ENCODE measurements around the gene FMNL2. TPM values are rescaled to one million over a fixed set of nuclear protein-coding genes. Genes with fewer than 3 reads are reported as not detected.

Gene FMNL2
- total RNA-seq, 1 donor from 2014 or later: 41.7 TPM

- H3K9me3 Mint-ChIP-seq (ENCODE audit: unreplicated experiment): no peaks in the 10 kb centered on the region
- H3K27ac Mint-ChIP-seq (ENCODE audit: unreplicated experiment): no peak overlapping the region
- H3K27me3 Mint-ChIP-seq (ENCODE audit: unreplicated experiment): no peaks in the 10 kb centered on the region
- no peak for DNase-seq (ENCODE audit: low spot score)
- no peak for TF ChIP-seq CTCF (IDR thresholded peaks at IDR 0.05; ENCODE audit: unreplicated experiment)
- H3K4me1 Mint-ChIP-seq (ENCODE audit: unreplicated experiment): no peaks in the 10 kb centered on the region
- H3K36me3 Mint-ChIP-seq (ENCODE audit: low read depth, unreplicated experiment): peaks cover 34% of the 10 kb centered on the region
- H3K4me3 Mint-ChIP-seq (ENCODE audit: unreplicated experiment): no peak overlapping the region
Observed at GRCh38 chr2:152657043-152657442, 322.1 kb downstream of the FMNL2 start.

GRCh38 chr2:152658221-152658620 lies 323.2 kb downstream of the FMNL2 start:
- H3K36me3 Mint-ChIP-seq (ENCODE audit: low read depth, unreplicated experiment): peaks cover 39% of the 10 kb centered on the region
- no peak overlapping the region for H3K4me3 Mint-ChIP-seq (ENCODE audit: unreplicated experiment)
- H3K27me3 Mint-ChIP-seq (ENCODE audit: unreplicated experiment): no peaks in the 10 kb centered on the region
- no peak overlapping the region for H3K27ac Mint-ChIP-seq (ENCODE audit: unreplicated experiment)
- no peaks in the 10 kb centered on the region for H3K9me3 Mint-ChIP-seq (ENCODE audit: unreplicated experiment)
- no peak for TF ChIP-seq CTCF (IDR thresholded peaks at IDR 0.05; ENCODE audit: unreplicated experiment)
- no peak for DNase-seq (ENCODE audit: low spot score)
- no peaks in the 10 kb centered on the region for H3K4me1 Mint-ChIP-seq (ENCODE audit: unreplicated experiment)

GRCh38 chr2:152661076-152661475 lies 326.1 kb downstream of the FMNL2 start:
- Mint-ChIP-seq H3K4me3 (ENCODE audit: unreplicated experiment) (no peak overlapping the region), H3K36me3 (ENCODE audit: low read depth, unreplicated experiment) (peaks cover 51% of the 10 kb centered on the region), H3K9me3 (ENCODE audit: unreplicated experiment) (no peaks in the 10 kb centered on the region), H3K27me3 (ENCODE audit: unreplicated experiment) (no peaks in the 10 kb centered on the region), H3K4me1 (ENCODE audit: unreplicated experiment) (no peaks in the 10 kb centered on the region), H3K27ac (ENCODE audit: unreplicated experiment) (no peak overlapping the region)
- no peak for DNase-seq (ENCODE audit: low spot score)
- TF ChIP-seq CTCF (IDR thresholded peaks at IDR 0.05; ENCODE audit: unreplicated experiment): no peak

- H3K4me3 Mint-ChIP-seq (ENCODE audit: unreplicated experiment): no peak overlapping the region
- H3K27ac Mint-ChIP-seq (ENCODE audit: unreplicated experiment): no peak overlapping the region
- no peaks in the 10 kb centered on the region for H3K4me1 Mint-ChIP-seq (ENCODE audit: unreplicated experiment)
- no peaks in the 10 kb centered on the region for H3K9me3 Mint-ChIP-seq (ENCODE audit: unreplicated experiment)
- H3K27me3 Mint-ChIP-seq (ENCODE audit: unreplicated experiment): no peaks in the 10 kb centered on the region
- no peak for DNase-seq (ENCODE audit: low spot score)
- TF ChIP-seq CTCF (IDR thresholded peaks at IDR 0.05; ENCODE audit: unreplicated experiment): no peak
- H3K36me3 Mint-ChIP-seq (ENCODE audit: low read depth, unreplicated experiment): peaks cover 50% of the 10 kb centered on the region
Observed at GRCh38 chr2:152664725-152665124, 329.8 kb downstream of the FMNL2 start.

- no peak for DNase-seq (ENCODE audit: low spot score)
- Mint-ChIP-seq H3K36me3 (ENCODE audit: low read depth, unreplicated experiment) (peaks cover 19% of the 10 kb centered on the region), H3K9me3 (ENCODE audit: unreplicated experiment) (no peaks in the 10 kb centered on the region), H3K4me1 (ENCODE audit: unreplicated experiment) (no peaks in the 10 kb centered on the region), H3K27ac (ENCODE audit: unreplicated experiment) (no peak overlapping the region), H3K4me3 (ENCODE audit: unreplicated experiment) (no peak overlapping the region), H3K27me3 (ENCODE audit: unreplicated experiment) (no peaks in the 10 kb centered on the region)
- no peak for TF ChIP-seq CTCF (IDR thresholded peaks at IDR 0.05; ENCODE audit: unreplicated experiment)
Observed at GRCh38 chr2:152674334-152674733, 339.4 kb downstream of the FMNL2 start.

Measured in endothelial cell (in vitro differentiated cells).